HepG2 (cell line): ENCODE data around the gene ANAPC2. TPM values are rescaled to one million over a fixed set of nuclear protein-coding genes. Genes with fewer than 3 reads are reported as not detected.

ENCODE experiments used
- CREM ChIP-seq, 2 experiments: sonication (generic) in 1 of 2; formaldehyde crosslinking in 1 of 2; IDR thresholded peaks; 2 replicates each; pipeline versions ENCODE4 v1.4.0 to v1.6.1; 2016 to 2020; ENCODE audit warnings: antibody characterized with exemption in 1 of 2, mild to moderate bottlenecking in 1 of 2, missing genetic modification reagents in 1 of 2
- FOXJ3 ChIP-seq: sonication (generic); formaldehyde crosslinking; IDR thresholded peaks from 2 replicates; pipeline ENCODE4 v1.4.0; 2020; ENCODE audit warnings: missing genetic modification reagents, mild to moderate bottlenecking, borderline replicate concordance
- KLF12 ChIP-seq: sonication (generic); formaldehyde crosslinking; IDR thresholded peaks from 2 replicates; pipeline ENCODE4 v1.4.0; 2020; ENCODE audit warnings: missing genetic modification reagents, borderline replicate concordance
- NFATC3 ChIP-seq: sonication (generic); formaldehyde crosslinking; IDR thresholded peaks from 2 replicates; pipeline ENCODE4 v1.5.1; 2020; ENCODE audit warnings: mild to moderate bottlenecking, missing genetic modification reagents
- NFIC ChIP-seq: IDR thresholded peaks from 2 replicates; pipeline ENCODE4 v1.6.1; 2012; ENCODE audit warnings: mild to moderate bottlenecking, low read length, inconsistent platforms
- RAD21 ChIP-seq: fragments of 450-650 bp; formaldehyde crosslinking; IDR thresholded peaks from 2 replicates; pipeline ENCODE4 v1.5.0; 2020; ENCODE audit warnings: mild to moderate bottlenecking
- SIN3A ChIP-seq: IDR thresholded peaks from 2 replicates; pipeline ENCODE4 v1.6.1; 2011; ENCODE audit warnings: low read depth, mild to moderate bottlenecking, control low read depth, low read length, borderline replicate concordance
- STAT5B ChIP-seq: sonication (generic); formaldehyde crosslinking; IDR thresholded peaks from 2 replicates; pipeline ENCODE4 v1.4.0; 2020; ENCODE audit warnings: missing genetic modification reagents
- TBX3 ChIP-seq: fragments of 450-650 bp; IDR thresholded peaks from 2 replicates; pipeline ENCODE4 v1.6.1; 2017; ENCODE audit warnings: antibody characterized with exemption, mild to moderate bottlenecking, inconsistent platforms, borderline replicate concordance
- TMF1 ChIP-seq: sonication (generic); formaldehyde crosslinking; IDR thresholded peaks from 2 replicates; pipeline ENCODE4 v1.8.1; 2022; ENCODE audit warnings: low read depth, missing genetic modification reagents
- ZMYM3 ChIP-seq: sonication (generic); formaldehyde crosslinking; IDR thresholded peaks from 2 replicates; pipeline ENCODE4 v1.5.1; 2020; ENCODE audit warnings: mild to moderate bottlenecking, missing genetic modification reagents
- ZNF20 ChIP-seq: sonication (generic); formaldehyde crosslinking; IDR thresholded peaks from 2 replicates; pipeline ENCODE4 v1.4.0; 2020; ENCODE audit warnings: mild to moderate bottlenecking, moderate library complexity, missing genetic modification reagents
- ZNF280D ChIP-seq: sonication (generic); formaldehyde crosslinking; IDR thresholded peaks from 2 replicates; pipeline ENCODE4 v1.5.1; 2020; ENCODE audit warnings: mild to moderate bottlenecking, missing genetic modification reagents
- ZNF335 ChIP-seq: sonication (generic); formaldehyde crosslinking; IDR thresholded peaks from 2 replicates; pipeline ENCODE4 v1.4.0; 2020; ENCODE audit warnings: missing genetic modification reagents
- ZNF501 ChIP-seq: sonication (generic); formaldehyde crosslinking; IDR thresholded peaks from 2 replicates; pipeline ENCODE4 v1.5.1; 2020; ENCODE audit warnings: mild to moderate bottlenecking, moderate library complexity, missing genetic modification reagents
- ZNF605 ChIP-seq: sonication (generic); formaldehyde crosslinking; IDR thresholded peaks from 2 replicates; pipeline ENCODE4 v1.8.0; 2022; ENCODE audit warnings: mild to moderate bottlenecking, missing genetic modification reagents
- ZNF776 ChIP-seq: sonication (generic); formaldehyde crosslinking; IDR thresholded peaks from 2 replicates; pipeline ENCODE4 v1.4.0; 2020; ENCODE audit warnings: mild to moderate bottlenecking, missing genetic modification reagents
- ZNF878 ChIP-seq: sonication (generic); formaldehyde crosslinking; IDR thresholded peaks from 2 replicates; pipeline ENCODE4 v1.8.1; 2023; ENCODE audit warnings: mild to moderate bottlenecking, missing genetic modification reagents, moderate library complexity
- polyA plus RNA-seq, 8 experiments: library from polyadenylated mRNA; depleted of rRNA in 3 of 8; stranded (reverse) in 7 of 8; unstranded in 1 of 8; fragments of >200 nt; fragmentation: Illumina TruSeq in 4 of 8; extraction: Trizol in 4 of 8; gene quantifications; 2 replicates each; pipeline versions ENCODE4 v1.2.1 to v1.2.3, GENCODE V29; 2011 to 2016; ENCODE audit warnings: low read depth in 4 of 8, missing spikeins in 1 of 8, mixed read lengths in 1 of 8; ENCODE audit not compliant: insufficient read depth in 1 of 8
- total RNA-seq, 5 experiments: library from RNA; depleted of rRNA; stranded (reverse); fragments of >200 nt; fragmentation: Illumina TruSeq; extraction: Trizol; gene quantifications; 2 replicates each; pipeline ENCODE4 v1.2.3, GENCODE V29; 2016; ENCODE audit warnings: low read depth in 1 of 5
- TF ChIP-seq, protein P1 (sequence below): sonication (generic); formaldehyde crosslinking; IDR thresholded peaks from 2 replicates; pipeline ENCODE4 v1.4.0; 2020; ENCODE audit warnings: mild to moderate bottlenecking, missing genetic modification reagents
- TF ChIP-seq, protein P2 (sequence below): sonication (generic); formaldehyde crosslinking; IDR thresholded peaks from 2 replicates; pipeline ENCODE4 v1.4.0; 2020; ENCODE audit warnings: missing genetic modification reagents, borderline replicate concordance

Gene ANAPC2
- total and polyA plus RNA-seq, 2 of the 13 experiments (the other 11 are each of a cell fraction or from before 2014, with no cell fraction given): 12.3 to 15.4 TPM

DNA sequence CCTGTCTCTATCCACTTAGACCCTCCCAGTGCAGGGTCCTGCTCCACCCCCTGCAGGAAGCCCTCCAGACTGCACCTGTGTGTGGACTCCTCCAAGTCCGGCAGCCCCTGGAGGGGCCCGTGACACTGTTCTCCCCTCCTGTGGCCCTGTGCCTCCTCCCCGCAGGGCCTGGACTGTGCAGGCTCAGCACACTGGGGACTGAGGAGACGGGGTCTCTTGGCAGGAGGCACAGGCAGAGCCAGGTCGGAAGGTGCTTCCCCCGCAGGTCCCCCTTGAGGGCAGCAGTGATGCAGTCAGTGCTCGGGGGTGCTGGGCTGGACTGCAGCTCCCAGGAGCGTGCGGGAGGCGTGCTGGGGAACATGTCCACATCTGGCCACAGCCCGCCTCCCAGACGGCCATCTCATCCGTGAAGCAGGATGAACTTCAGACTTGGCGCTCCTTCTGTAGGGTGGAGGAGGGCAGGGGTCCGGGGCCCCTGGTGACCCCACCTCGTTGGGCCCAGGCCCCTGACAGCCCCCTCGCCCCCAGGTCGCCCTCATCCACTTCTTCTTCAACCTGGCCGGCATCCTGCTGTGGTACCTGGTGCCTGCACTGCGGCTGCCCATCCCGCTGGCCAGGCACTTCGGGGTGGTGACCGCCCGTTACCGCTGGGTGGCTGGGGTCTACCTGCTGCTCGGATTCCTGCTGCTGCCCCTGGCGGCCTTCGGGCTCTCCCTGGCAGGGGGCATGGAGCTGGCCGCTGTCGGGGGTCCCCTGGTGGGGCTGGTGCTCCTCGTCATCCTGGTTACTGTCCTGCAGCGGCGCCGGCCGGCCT, 47.3 kb upstream of the ANAPC2 start (continued):
- peak; percentile 30 for TF ChIP-seq ZNF776 (CRISPR knock-in tag)
- peak; percentile 22; the same call in 1 of the 2 replicates for TF ChIP-seq TMF1
- no peak for TF ChIP-seq ZNF878 (CRISPR knock-in tag)
- TF ChIP-seq, protein P1, sequence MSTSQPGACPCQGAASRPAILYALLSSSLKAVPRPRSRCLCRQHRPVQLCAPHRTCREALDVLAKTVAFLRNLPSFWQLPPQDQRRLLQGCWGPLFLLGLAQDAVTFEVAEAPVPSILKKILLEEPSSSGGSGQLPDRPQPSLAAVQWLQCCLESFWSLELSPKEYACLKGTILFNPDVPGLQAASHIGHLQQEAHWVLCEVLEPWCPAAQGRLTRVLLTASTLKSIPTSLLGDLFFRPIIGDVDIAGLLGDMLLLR: no peak
- no peak for TF ChIP-seq NFATC3 (CRISPR knock-in tag)
- 0 out of 2 replicates have a peak, but pooled peaks have one; percentile 10 for TF ChIP-seq ZNF335 (CRISPR knock-in tag)
- no peak for TF ChIP-seq SIN3A
- 0 out of 2 replicates have a peak, but pooled peaks have one; percentile 54 for TF ChIP-seq STAT5B
- TF ChIP-seq ZNF20 (CRISPR knock-in tag): no peak
- TF ChIP-seq ZNF605 (CRISPR knock-in tag): peak; percentile 22; the same call in 1 of the 2 replicates
- no peak for TF ChIP-seq ZNF280D (CRISPR knock-in tag)
- no peak for TF ChIP-seq CREM (IDR thresholded peaks at IDR 0.05)
- no peak for TF ChIP-seq CREM (CRISPR knock-in tag; IDR thresholded peaks at IDR 0.05)
- no peak for TF ChIP-seq TBX3
- 0 out of 2 replicates have a peak, but pooled peaks have one; percentile 12 for TF ChIP-seq KLF12
- TF ChIP-seq ZMYM3 (CRISPR knock-in tag): peak; percentile 83
- TF ChIP-seq RAD21 (CRISPR knock-in tag): peak; percentile 20; the same call in 1 of the 2 replicates
- no peak for TF ChIP-seq NFIC
- TF ChIP-seq ZNF501: no peak; the same call in 1 of the 2 replicates
- TF ChIP-seq FOXJ3 (CRISPR knock-in tag): no peak
- TF ChIP-seq, protein P2, sequence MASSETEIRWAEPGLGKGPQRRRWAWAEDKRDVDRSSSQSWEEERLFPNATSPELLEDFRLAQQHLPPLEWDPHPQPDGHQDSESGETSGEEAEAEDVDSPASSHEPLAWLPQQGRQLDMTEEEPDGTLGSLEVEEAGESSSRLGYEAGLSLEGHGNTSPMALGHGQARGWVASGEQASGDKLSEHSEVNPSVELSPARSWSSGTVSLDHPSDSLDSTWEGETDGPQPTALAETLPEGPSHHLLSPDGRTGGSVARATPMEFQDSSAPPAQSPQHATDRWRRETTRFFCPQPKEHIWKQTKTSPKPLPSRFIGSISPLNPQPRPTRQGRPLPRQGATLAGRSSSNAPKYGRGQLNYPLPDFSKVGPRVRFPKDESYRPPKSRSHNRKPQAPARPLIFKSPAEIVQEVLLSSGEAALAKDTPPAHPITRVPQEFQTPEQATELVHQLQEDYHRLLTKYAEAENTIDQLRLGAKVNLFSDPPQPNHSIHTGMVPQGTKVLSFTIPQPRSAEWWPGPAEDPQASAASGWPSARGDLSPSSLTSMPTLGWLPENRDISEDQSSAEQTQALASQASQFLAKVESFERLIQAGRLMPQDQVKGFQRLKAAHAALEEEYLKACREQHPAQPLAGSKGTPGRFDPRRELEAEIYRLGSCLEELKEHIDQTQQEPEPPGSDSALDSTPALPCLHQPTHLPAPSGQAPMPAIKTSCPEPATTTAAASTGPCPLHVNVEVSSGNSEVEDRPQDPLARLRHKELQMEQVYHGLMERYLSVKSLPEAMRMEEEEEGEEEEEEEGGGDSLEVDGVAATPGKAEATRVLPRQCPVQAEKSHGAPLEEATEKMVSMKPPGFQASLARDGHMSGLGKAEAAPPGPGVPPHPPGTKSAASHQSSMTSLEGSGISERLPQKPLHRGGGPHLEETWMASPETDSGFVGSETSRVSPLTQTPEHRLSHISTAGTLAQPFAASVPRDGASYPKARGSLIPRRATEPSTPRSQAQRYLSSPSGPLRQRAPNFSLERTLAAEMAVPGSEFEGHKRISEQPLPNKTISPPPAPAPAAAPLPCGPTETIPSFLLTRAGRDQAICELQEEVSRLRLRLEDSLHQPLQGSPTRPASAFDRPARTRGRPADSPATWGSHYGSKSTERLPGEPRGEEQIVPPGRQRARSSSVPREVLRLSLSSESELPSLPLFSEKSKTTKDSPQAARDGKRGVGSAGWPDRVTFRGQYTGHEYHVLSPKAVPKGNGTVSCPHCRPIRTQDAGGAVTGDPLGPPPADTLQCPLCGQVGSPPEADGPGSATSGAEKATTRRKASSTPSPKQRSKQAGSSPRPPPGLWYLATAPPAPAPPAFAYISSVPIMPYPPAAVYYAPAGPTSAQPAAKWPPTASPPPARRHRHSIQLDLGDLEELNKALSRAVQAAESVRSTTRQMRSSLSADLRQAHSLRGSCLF (CRISPR knock-in tag): no peak
